Psoas muscle (tissue), 8 donors: ENCODE results near the gene FAM184A. TPM values are rescaled to one million over a fixed set of nuclear protein-coding genes. Genes with fewer than 3 reads are reported as not detected.

Experiments
- ATAC-seq, 4 donors: fragments of 200-7000 bp; cut with Tn5 transposase; one replicate each; pipeline ENCODE4 v1.9.1; 2020; ENCODE audit warnings: moderate library complexity in 3 of 4, mild to moderate bottlenecking in 2 of 4
- DNase-seq, 2 donors: peaks; one replicate each; pipeline ENCODE4 v3.0.0-alpha.2; 2020
- H3K27ac ChIP-seq: fragments of 200-600 bp; one replicate; pipeline ENCODE4 v1.8.0; 2022
- H3K27me3 ChIP-seq, 3 donors: fragments of 200-600 bp in 1 of 3; one replicate each; pipeline versions ENCODE4 v1.6.1 to v1.8.0; 2013 to 2022; ENCODE audit warnings: low read length in 2 of 3, mild to moderate bottlenecking in 2 of 3, moderate library complexity in 1 of 3; ENCODE audit not compliant: insufficient read depth in 3 of 3
- H3K36me3 ChIP-seq, 2 donors: fragments of 200-600 bp in 1 of 2; one replicate each; pipeline versions ENCODE4 v1.6.1 to v1.8.0; 2013 to 2022; ENCODE audit warnings: low read depth in 1 of 2, mild to moderate bottlenecking in 1 of 2, moderate library complexity in 1 of 2; ENCODE audit not compliant: insufficient read depth in 1 of 2
- H3K4me1 ChIP-seq: fragments of 200-600 bp; one replicate; pipeline ENCODE4 v1.8.0; 2022
- H3K4me3 ChIP-seq: fragments of 200-600 bp; one replicate; pipeline ENCODE4 v1.8.0; 2022; ENCODE audit warnings: mild to moderate bottlenecking
- H3K9me3 ChIP-seq: fragments of 200-600 bp; one replicate; pipeline ENCODE4 v1.8.0; 2022
- WGBS, 3 donors: extraction: QIAGEN DNeasy Blood & Tissue Kit; methylation state at CpG; one replicate each; pipeline versions ENCODE4 v1.1.6 to v1.1.7; 2013; 5-methylcytosine and 5-hydroxymethylcytosine counted together
- intact Hi-C, 2 donors: fragments of 100-400 bp; cut with DNase I; formaldehyde crosslinking; loops; one replicate each; pipeline versions ENCODE4 v1.11.0 to v1.14.2; 2022
- polyA plus RNA-seq, 3 donors: library from polyadenylated mRNA; stranded (reverse); fragments of 200-250 nt; gene quantifications; one replicate each; pipeline ENCODE4 v1.2.3, GENCODE V29; 2013
- total RNA-seq, 4 donors: library from RNA; stranded (reverse); fragmentation: NEBNext Ultra II Directional in 2 of 4; extraction: Animal tissue kit (Norgen Biotek cat#: 25700) in 2 of 4; gene quantifications; one replicate each; pipeline versions ENCODE4 v1.2.1 to v1.2.4, GENCODE V29; 2021 to 2023
- TF ChIP-seq, protein P1 (sequence below): fragments of 200-600 bp; IDR thresholded peaks from one replicate; pipeline ENCODE4 v1.8.0; 2022; ENCODE audit warnings: antibody characterized with exemption
- donor health status: healthy with polysubstance abuse.
- donor health status: DM: no; HTN: no; CAD: no; lungs with moderate emphysema.
- donor health status: Bipolar disorder and iron deficiency.
- donor health status: healthy.
- donor health status: DM: yes; HTN: yes; CAD: no.
- donor health status: DM: no; HTN: no; CAD: no.
- donor health status: DM: no; HTN: no; CAD: no.
- donor health status: DM: yes; HTN: yes; CAD: no.

Gene FAM184A
- total and polyA plus RNA-seq, 7 donors, result 0.14 to 0.52 (median 0.39) TPM

DNA sequence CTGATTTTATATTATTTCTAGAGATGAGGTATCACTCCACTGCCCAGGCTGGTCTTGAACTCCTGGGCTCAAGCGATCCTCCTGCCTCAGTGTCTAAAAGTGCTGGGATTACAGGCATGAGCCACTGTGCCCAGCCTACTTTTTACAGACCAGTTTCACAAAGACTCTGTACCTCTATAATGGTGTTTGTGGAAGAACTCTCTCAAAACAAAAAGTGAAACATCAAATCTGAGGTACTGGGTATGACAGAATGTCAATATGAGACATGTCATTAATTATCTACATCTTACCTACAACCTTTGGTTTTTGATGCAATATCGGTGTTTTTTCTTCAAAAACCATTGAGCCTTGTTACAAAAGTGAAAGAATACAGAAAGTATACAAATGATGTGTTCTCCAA, 94.1 kb downstream of the FAM184A start:
- Histone ChIP-seq H3K4me3 (no peak overlapping the region), H3K36me3 (no peaks in the 10 kb centered on the region), H3K27me3 (no peaks in the 10 kb centered on the region), H3K27ac (no peak overlapping the region), H3K4me1 (no peaks in the 10 kb centered on the region), H3K9me3 (no peaks in the 10 kb centered on the region)
- intact Hi-C loops, result no loop called here
- no peak for ATAC-seq
- 96 to 99% (median 97%) methylated on average over 2 of the region's 2 CpGs for WGBS, 3 donors
- no peak for DNase-seq
- TF ChIP-seq, protein P1, sequence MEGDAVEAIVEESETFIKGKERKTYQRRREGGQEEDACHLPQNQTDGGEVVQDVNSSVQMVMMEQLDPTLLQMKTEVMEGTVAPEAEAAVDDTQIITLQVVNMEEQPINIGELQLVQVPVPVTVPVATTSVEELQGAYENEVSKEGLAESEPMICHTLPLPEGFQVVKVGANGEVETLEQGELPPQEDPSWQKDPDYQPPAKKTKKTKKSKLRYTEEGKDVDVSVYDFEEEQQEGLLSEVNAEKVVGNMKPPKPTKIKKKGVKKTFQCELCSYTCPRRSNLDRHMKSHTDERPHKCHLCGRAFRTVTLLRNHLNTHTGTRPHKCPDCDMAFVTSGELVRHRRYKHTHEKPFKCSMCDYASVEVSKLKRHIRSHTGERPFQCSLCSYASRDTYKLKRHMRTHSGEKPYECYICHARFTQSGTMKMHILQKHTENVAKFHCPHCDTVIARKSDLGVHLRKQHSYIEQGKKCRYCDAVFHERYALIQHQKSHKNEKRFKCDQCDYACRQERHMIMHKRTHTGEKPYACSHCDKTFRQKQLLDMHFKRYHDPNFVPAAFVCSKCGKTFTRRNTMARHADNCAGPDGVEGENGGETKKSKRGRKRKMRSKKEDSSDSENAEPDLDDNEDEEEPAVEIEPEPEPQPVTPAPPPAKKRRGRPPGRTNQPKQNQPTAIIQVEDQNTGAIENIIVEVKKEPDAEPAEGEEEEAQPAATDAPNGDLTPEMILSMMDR, result no peak

DNA sequence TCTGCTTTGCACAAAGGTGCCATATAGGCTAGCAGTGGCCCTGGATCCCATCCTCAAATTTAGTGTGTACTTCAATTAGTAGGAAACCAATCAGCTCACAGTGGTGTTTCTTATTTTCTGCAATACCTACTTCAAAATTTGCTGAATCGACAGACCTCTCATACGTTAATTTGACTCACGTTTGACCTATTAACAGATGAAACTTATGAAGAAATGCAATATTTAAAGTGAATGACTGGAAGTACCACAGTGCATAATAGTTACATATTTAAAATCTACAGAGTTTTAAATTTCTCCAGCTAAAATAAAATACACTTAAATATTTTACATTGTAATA, 95.9 kb downstream of the FAM184A start:
- Histone ChIP-seq H3K27ac (no peak overlapping the region), H3K9me3 (no peaks in the 10 kb centered on the region), H3K4me1 (no peaks in the 10 kb centered on the region), H3K4me3 (no peak overlapping the region), H3K36me3 (no peaks in the 10 kb centered on the region), H3K27me3 (no peaks in the 10 kb centered on the region)
- intact Hi-C loops, result no loop called here
- DNase-seq (no peak), ATAC-seq (no peak)
- TF ChIP-seq, protein P1, result no peak
- 83 to 93% (median 84%) methylated on average over 3 of the region's 3 CpGs for WGBS, 3 donors

DNA sequence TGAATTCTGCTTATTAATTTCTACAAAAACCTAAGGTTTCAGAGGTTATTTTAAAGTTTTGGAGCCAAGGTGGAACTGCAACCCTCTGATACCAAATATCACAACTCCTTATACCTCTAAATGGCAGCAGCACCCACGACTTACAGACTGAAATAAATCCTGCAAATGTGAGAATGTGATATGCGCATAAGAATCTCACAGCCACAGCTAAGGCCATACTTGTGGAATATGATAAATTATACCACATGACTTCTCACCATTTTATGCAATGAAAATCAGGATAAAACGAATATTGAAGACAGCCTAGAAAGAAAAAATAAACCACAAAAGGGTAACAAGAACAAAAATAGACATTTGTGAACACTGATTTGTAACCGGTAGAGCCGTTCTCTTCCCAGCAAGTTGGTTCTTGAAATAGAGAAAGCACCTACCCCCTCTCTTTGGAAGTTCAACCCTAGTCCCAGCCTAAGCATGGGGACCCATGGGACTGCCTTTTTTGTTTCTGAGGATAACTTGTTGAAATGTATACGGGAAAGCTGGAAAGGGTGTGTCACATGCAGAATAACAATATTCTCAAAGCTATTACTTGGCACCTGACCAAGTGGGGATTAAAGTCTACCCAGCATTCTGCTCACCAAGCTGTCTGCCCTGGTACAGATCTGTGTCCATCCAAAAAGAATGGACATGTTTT, 96.4 kb downstream of the FAM184A start:
- Histone ChIP-seq H3K27ac (no peak overlapping the region), H3K27me3 (no peaks in the 10 kb centered on the region), H3K36me3 (no peaks in the 10 kb centered on the region), H3K4me3 (no peak overlapping the region), H3K4me1 (no peaks in the 10 kb centered on the region), H3K9me3 (no peaks in the 10 kb centered on the region)
- 68 to 79% (median 79%) methylated on average over 6 of the region's 6 CpGs for WGBS, 3 donors
- ATAC-seq (no peak), DNase-seq (no peak)
- TF ChIP-seq, protein P1, result no peak
- intact Hi-C loops, result no loop called here

DNA sequence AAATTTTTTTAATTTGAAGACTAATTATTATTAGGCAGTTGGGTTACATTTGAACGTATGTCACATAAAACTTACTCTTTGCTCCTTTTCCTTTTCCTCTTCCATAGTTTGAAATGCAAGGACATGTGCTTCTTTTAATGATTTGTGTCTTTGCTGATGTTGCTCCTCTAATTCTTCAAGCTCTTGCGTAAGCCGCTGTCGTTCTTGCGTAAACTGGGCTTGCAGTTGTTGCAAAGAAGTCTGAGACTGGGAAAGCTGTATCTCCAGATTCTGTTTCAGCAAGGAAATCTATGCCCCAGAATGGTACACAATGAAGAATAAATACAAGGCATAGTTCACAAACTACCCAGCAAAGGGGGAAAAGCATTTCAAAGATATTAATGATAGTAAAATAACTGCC, 98.4 kb downstream of the FAM184A start:
- Histone ChIP-seq H3K4me1 (no peaks in the 10 kb centered on the region), H3K27ac (no peak overlapping the region), H3K27me3 (no peaks in the 10 kb centered on the region), H3K36me3 (no peaks in the 10 kb centered on the region), H3K4me3 (no peak overlapping the region), H3K9me3 (no peaks in the 10 kb centered on the region)
- 63 to 87% (median 66%) methylated on average over 5 of the region's 5 CpGs for WGBS, 3 donors
- TF ChIP-seq, protein P1, result no peak
- intact Hi-C loops, result no loop called here
- ATAC-seq, result no peak
- DNase-seq, result peak; percentile 54 to 55

DNA sequence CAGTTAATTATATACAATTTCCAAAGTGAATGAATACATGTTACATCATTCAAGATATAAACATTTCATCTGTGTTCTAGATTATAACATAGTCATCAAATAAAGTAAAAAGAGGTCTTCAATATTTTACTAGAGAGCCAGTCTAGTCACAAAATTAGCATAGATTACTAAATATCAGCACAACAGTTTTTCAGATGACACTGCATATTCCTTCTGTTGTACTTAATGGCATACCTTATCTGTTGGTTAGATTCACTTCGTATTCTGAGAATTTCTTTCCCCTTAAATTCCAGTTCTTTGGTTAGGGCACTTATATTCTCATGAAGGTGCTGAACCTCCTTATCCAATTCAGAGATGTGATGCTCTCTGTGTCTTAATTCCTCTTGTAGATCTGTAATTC, 103.7 kb downstream of the FAM184A start:
- no peak overlapping the region for H3K4me3 ChIP-seq
- no peak for DNase-seq
- H3K27ac ChIP-seq, result no peak overlapping the region
- no peaks in the 10 kb centered on the region for H3K36me3 ChIP-seq
- ATAC-seq, result no peak
- TF ChIP-seq, protein P1, result no peak
- H3K27me3 ChIP-seq, result no peaks in the 10 kb centered on the region
- whole genome bisulfite sequencing, 3 donors, result 76 to 88% (median 81%) methylated on average over 1 of the region's 1 CpG
- H3K9me3 ChIP-seq, result no peaks in the 10 kb centered on the region
- no peaks in the 10 kb centered on the region for H3K4me1 ChIP-seq
- intact Hi-C loops, result no loop called here
